NCI-H2227 (cell line): ENCODE data around the gene NEB.
"Not testable (repeated sequence)": the region's sequence is repeated elsewhere in the genome, so short reads cannot be mapped to it uniquely, and the experiment has no call there.

Experiments
- DNase-seq: peaks from one replicate; lab custom pipeline; 2025; ENCODE audit not compliant: unreplicated experiment; lab: John Stamatoyannopoulos, UW

The NEB gene

GRCh38 chr2:151708788-151709187 is 25.5 kb downstream of the NEB start:
- no peak for DNase-seq

- DNase-seq = no peak
Observed at GRCh38 chr2:151707857-151708256, 26.4 kb downstream of the NEB start.

- DNase-seq = not testable (repeated sequence)
Observed at GRCh38 chr2:151704480-151704961, 29.8 kb downstream of the NEB start.

- not testable (repeated sequence) for DNase-seq
Observed at GRCh38 chr2:151698134-151698533, 36.1 kb downstream of the NEB start.

GRCh38 chr2:151695778-151696177 is 38.5 kb downstream of the NEB start:
- no peak for DNase-seq

- no peak for DNase-seq
Observed at GRCh38 chr2:151691631-151692030, 42.6 kb downstream of the NEB start.

- DNase-seq = no peak
Observed at GRCh38 chr2:151688719-151689118, 45.6 kb downstream of the NEB start.

- DNase-seq = no peak
Observed at GRCh38 chr2:151682459-151683003, 51.7 kb downstream of the NEB start.

- DNase-seq = no peak
Observed at GRCh38 chr2:151681051-151681450, 53.2 kb downstream of the NEB start.

- DNase-seq = no peak
Observed at GRCh38 chr2:151679994-151680393, 54.3 kb downstream of the NEB start.

GRCh38 chr2:151678849-151679248 is 55.4 kb downstream of the NEB start:
- no peak for DNase-seq

- no peak for DNase-seq
Observed at GRCh38 chr2:151673016-151673415, 61.3 kb downstream of the NEB start.

GRCh38 chr2:151672277-151672676 is 62.0 kb downstream of the NEB start:
- DNase-seq = no peak

GRCh38 chr2:151670846-151671597 is 63.3 kb downstream of the NEB start:
- DNase-seq = no peak

- DNase-seq = no peak
Observed at GRCh38 chr2:151670346-151670745, 63.9 kb downstream of the NEB start.

- no peak for DNase-seq
Observed at GRCh38 chr2:151669585-151670081, 64.6 kb downstream of the NEB start.

- DNase-seq = no peak
Observed at GRCh38 chr2:151668737-151669136, 65.5 kb downstream of the NEB start.

GRCh38 chr2:151665959-151666358 is 68.3 kb downstream of the NEB start:
- no peak for DNase-seq

GRCh38 chr2:151664520-151664919 is 69.8 kb downstream of the NEB start:
- no peak for DNase-seq

GRCh38 chr2:151661625-151662024 is 72.7 kb downstream of the NEB start:
- no peak for DNase-seq

GRCh38 chr2:151658081-151658480 is 76.2 kb downstream of the NEB start:
- no peak for DNase-seq

GRCh38 chr2:151657667-151658076 is 76.6 kb downstream of the NEB start:
- DNase-seq = no peak
